Neuron (in vitro differentiated cells): ENCODE data around the gene KLHL17.
A peak's percentile ranks its signal among the peaks of the same experiment; 100 is the strongest.

Source experiments
- H2AFZ ChIP-seq: one replicate; pipeline ENCODE4 v1.6.1; 2013; ENCODE audit warnings: low read depth, mild to moderate bottlenecking, inconsistent platforms, low read length, moderate library complexity
- H3K27me3 ChIP-seq: one replicate; pipeline ENCODE4 v1.6.1; 2013; ENCODE audit warnings: low read length; ENCODE audit not compliant: insufficient read depth
- H3K36me3 ChIP-seq: one replicate; pipeline ENCODE4 v1.6.1; 2013; ENCODE audit warnings: low read length; ENCODE audit not compliant: insufficient read depth
- H3K4me1 ChIP-seq: one replicate; pipeline ENCODE4 v1.6.1; 2013; ENCODE audit warnings: low read length; ENCODE audit not compliant: insufficient read depth
- H3K4me3 ChIP-seq: 2 replicates; pipeline ENCODE4 v1.5.1; 2013; ENCODE audit warnings: mild to moderate bottlenecking, low read length, moderate library complexity
- H3K9me3 ChIP-seq: one replicate; pipeline ENCODE4 v1.6.1; 2013; ENCODE audit warnings: low read length

Gene KLHL17

DNA sequence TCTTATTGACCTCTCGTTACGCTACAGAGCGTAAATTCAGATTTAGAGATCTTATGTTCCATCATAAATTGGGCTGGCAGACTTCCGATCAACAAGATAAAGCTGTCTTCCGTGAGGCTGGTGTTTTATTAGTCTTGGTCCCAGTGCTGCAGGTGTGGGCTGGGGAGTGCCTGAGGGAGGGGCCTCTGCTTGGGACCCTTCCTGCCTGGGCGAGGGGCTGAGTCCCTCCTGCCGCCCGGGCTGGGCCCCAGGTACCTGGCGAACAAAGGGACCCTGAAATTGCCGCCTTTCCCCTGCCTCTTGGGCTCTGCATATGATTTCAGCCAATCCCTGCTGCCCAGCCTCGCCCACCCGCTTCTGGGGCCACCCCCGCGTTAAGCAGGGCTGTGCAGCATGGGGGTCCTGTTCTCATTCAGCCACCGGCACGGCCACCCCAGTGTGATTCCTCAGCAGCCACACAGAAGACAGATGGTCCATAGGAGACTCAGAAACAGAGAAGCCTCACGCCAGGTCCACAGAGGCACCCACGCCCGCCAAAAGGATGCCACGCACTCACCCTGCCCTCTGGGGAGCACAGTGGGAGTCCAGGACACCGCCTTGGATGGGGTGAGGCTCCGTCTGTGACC, 42.8 kb upstream of the KLHL17 start:
- no peaks in the 10 kb centered on the region for H3K36me3 ChIP-seq
- H3K4me3 ChIP-seq: no peak overlapping the region
- peaks cover 40% of the 10 kb centered on the region for H3K4me1 ChIP-seq
- H3K9me3 ChIP-seq: no peaks in the 10 kb centered on the region
- H3K27me3 ChIP-seq: peaks cover 60% of the 10 kb centered on the region
- H2AFZ ChIP-seq: no peak overlapping the region

DNA sequence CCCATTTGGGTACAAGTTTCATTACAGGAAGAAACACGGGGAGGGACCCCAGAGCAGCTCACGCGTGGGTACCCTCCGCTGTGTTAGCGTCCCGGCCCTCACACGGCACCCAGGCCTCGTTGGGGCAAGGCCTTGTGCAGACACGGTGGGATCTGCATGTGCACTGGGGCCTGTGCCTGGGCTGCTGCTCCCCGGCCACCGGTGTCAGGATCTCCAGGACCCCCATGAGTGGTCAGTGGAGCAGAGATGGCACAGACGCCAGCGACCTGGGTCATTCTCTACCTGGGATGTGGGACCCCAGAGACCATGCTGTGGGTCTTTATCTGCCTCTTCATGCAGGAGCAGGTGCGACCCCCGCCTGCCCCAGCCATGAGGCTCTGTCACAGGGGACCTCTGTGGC, 42.0 kb upstream of the KLHL17 start:
- H3K27me3 ChIP-seq: peaks cover 68% of the 10 kb centered on the region
- H2AFZ ChIP-seq: no peak overlapping the region
- H3K9me3 ChIP-seq: no peaks in the 10 kb centered on the region
- no peak overlapping the region for H3K4me3 ChIP-seq
- peaks cover 47% of the 10 kb centered on the region for H3K4me1 ChIP-seq
- H3K36me3 ChIP-seq: no peaks in the 10 kb centered on the region

DNA sequence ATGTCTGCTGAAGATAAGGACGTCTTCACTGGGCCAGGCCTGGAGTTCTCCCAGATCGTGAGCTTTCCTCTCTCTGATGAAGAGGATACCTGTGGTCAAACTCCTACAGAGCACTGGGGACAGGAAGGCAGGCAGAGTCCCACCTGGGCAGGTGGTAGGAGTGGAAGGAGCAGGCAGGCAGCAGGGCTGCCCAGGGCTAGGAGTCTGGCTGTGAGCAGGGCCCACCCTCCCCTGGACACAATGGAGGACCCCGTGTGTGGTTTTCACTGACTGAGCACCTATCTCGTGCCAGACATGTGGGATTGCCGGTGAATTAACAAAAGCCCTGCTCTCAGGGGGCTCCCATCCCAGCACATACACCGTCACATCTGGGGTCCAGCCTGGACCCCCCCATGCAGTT, 41.5 kb upstream of the KLHL17 start:
- Histone ChIP-seq H3K4me1 (peaks cover 49% of the 10 kb centered on the region), H3K27me3 (peaks cover 69% of the 10 kb centered on the region)

DNA sequence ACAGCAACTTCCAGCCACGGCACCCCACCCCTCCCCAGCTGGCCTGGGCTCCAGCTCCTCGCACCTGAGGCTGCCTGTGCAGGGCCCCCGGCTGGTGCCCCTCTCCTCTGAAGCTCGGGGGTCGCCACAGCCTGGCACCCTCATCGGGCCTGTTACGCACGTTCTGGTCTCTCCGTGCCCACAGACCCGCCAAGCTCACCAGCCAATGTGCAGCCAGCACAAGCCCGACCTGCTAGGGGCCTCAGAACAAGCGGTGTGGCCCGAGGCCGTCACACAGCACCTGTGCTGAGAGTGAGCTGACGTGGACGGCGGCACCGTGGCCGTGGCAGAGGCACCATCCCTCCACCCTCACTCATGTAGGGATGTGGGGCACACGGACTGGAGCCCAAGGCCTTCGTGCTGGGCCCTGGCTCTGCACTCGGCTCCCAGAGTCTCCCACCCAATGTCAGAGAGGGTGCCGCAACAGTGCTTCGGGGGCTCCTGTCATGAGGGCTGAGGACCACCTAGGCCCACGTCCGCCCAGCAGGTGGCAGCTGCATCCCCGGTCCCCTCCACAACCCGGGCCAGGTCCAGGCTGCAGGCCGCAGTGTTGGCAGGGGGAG, 41.0 kb upstream of the KLHL17 start:
- H3K4me3 ChIP-seq: no peak overlapping the region
- no peaks in the 10 kb centered on the region for H3K36me3 ChIP-seq
- H3K27me3 ChIP-seq: peaks cover 70% of the 10 kb centered on the region
- no peaks in the 10 kb centered on the region for H3K9me3 ChIP-seq
- H2AFZ ChIP-seq: no peak overlapping the region
- H3K4me1 ChIP-seq: peaks cover 49% of the 10 kb centered on the region

More for the DNA sequence above, 41.5 kb upstream of the KLHL17 start:
- no peak overlapping the region for H2AFZ ChIP-seq
- no peaks in the 10 kb centered on the region for H3K9me3 ChIP-seq
- no peak overlapping the region for H3K4me3 ChIP-seq
- no peaks in the 10 kb centered on the region for H3K36me3 ChIP-seq

GRCh38 chr1:920010-920409, 40.4 kb upstream of the KLHL17 start:
- H2AFZ ChIP-seq: no peak overlapping the region
- peaks cover 75% of the 10 kb centered on the region for H3K27me3 ChIP-seq
- no peaks in the 10 kb centered on the region for H3K36me3 ChIP-seq
- H3K4me3 ChIP-seq: no peak overlapping the region
- peaks cover 53% of the 10 kb centered on the region for H3K4me1 ChIP-seq
- H3K9me3 ChIP-seq: no peaks in the 10 kb centered on the region

DNA sequence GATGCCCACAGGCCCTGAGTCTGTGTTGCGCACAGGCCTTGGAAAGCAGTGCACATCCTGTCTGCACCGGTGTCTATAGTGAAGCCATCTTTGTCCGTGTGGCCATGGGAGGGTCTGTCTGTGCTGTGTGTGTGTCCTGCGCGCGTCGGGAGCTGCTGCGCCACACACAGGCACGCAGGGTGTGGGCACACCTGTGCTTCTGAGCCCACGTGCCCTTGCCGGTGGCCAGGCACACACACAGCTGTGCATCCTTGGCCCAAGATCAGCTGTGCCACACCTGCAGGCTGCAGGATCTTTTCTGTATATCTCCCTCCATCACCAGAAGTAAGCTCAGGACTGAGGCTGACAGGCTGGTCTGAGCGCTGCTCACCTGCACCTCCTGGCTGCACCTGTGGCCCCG, 39.9 kb upstream of the KLHL17 start:
- H3K27me3 ChIP-seq: peaks cover 74% of the 10 kb centered on the region
- H3K9me3 ChIP-seq: no peaks in the 10 kb centered on the region
- H2AFZ ChIP-seq: no peak overlapping the region
- H3K36me3 ChIP-seq: no peaks in the 10 kb centered on the region
- H3K4me1 ChIP-seq: peaks cover 54% of the 10 kb centered on the region
- no peak overlapping the region for H3K4me3 ChIP-seq

DNA sequence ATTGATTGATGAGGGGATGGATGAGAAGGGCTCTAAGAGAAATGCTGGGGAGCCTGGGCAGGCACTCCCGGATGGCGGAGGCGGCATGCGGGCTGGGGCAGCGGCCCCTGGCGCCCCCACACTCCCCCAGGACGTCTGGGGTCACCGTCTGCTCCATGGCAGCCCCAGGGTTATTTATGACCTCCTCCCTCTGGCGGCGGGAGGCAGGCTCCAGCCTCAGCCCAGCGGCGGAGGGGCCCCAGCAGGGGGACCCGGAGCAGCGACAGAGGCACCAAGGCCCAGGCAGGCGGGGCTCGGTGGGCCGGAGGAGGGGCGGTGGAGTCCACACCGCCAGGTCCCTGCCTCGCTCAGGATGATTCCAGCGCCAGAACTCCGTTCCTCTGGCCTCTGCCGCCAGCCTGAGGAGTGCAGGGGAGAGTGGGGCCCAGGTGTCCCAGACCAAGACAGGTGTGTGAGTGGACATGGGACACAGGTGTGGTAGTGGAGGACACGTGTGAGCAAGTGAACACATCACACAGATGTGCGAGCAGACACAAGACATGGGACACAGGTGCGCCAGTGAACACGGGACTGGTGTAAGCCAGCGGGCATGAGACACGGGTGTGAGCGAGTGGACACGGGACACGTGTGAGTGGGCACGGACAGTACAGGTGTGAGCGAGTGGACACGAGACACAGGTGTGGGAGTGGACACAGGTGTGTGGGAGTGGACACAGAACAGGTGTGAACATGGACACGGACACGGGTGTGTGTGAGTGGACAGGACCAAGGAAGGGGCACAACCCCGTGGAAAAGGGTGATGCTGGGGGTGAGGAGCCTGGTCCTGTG, 39.2 kb upstream of the KLHL17 start:
- no peak overlapping the region for H2AFZ ChIP-seq
- H3K4me1 ChIP-seq: peaks cover 57% of the 10 kb centered on the region
- H3K9me3 ChIP-seq: no peaks in the 10 kb centered on the region
- no peak overlapping the region for H3K4me3 ChIP-seq
- H3K36me3 ChIP-seq: no peaks in the 10 kb centered on the region
- H3K27me3 ChIP-seq: peaks cover 76% of the 10 kb centered on the region

GRCh38 chr1:923131-923990, 37.0 kb upstream of the KLHL17 start, which contains the start of gene SAMD11:
Gene SAMD11 (plus strand): TSS chr1:923923. CDS start chr1:924432, 509 bp downstream.
- peak within 1 kb of the TSS; percentile 38 for H3K4me3 ChIP-seq
- peaks cover 84% of the 10 kb centered on the region for H3K27me3 ChIP-seq
- H3K4me1 ChIP-seq: peaks cover 49% of the 10 kb centered on the region
- no peaks in the 10 kb centered on the region for H3K9me3 ChIP-seq
- H2AFZ ChIP-seq: peak within 1 kb of the TSS; percentile 58
- H3K36me3 ChIP-seq: no peaks in the 10 kb centered on the region

- peak overlapping the region; percentile 58 for H2AFZ ChIP-seq
- H3K4me1 ChIP-seq: peaks cover 49% of the 10 kb centered on the region
- H3K9me3 ChIP-seq: no peaks in the 10 kb centered on the region
- peak overlapping the region; percentile 38 for H3K4me3 ChIP-seq
- H3K27me3 ChIP-seq: peaks cover 84% of the 10 kb centered on the region
- no peaks in the 10 kb centered on the region for H3K36me3 ChIP-seq
Observed at GRCh38 chr1:923991-924655, 36.3 kb upstream of the KLHL17 start.

DNA sequence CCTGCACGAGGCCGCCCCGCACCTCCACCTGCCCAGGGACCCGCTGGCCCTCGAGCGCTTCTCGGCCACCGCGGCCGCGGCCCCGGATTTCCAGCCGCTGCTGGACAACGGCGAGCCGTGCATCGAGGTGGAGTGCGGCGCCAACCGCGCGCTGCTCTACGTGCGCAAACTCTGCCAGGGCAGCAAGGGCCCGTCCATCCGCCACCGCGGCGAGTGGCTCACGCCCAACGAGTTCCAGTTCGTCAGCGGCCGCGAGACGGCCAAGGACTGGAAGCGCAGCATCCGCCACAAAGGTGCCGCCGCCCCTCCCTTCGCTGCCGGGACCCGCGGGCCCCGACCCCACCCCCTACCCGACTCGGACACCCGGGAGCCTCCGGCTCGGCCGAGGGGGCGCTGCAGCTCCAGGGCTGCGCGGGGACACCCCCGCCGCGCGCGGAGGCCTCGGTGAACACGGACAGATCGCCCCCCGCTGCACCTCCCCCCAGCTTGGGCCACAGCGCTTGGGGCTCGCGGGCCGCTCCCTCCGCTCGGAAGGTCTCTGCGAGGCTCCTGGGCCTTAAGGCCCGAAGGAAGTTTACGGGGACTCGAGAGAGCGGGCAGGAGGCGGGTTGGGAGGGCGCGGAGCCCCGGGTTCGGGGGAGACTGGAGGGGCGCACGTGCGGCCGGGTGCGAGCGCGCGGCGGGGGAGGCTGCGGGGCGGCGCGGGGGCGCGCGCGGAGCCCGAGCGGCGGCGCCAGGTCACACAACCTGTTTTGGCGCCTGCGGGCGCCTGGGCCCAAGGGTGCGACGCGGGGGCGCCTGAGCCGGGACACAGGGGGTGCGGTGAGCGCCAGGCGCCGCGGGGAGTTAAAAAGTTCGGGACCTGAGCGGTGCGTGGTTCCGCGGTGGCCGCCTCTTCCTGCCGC, 35.5 kb upstream of the KLHL17 start:
- Histone ChIP-seq H3K4me1 (peaks cover 44% of the 10 kb centered on the region), H3K36me3 (no peaks in the 10 kb centered on the region), H3K27me3 (peaks cover 84% of the 10 kb centered on the region), H2AFZ (peak overlapping the region; percentile 58), H3K4me3 (peak overlapping the region; percentile 38), H3K9me3 (no peaks in the 10 kb centered on the region)

DNA sequence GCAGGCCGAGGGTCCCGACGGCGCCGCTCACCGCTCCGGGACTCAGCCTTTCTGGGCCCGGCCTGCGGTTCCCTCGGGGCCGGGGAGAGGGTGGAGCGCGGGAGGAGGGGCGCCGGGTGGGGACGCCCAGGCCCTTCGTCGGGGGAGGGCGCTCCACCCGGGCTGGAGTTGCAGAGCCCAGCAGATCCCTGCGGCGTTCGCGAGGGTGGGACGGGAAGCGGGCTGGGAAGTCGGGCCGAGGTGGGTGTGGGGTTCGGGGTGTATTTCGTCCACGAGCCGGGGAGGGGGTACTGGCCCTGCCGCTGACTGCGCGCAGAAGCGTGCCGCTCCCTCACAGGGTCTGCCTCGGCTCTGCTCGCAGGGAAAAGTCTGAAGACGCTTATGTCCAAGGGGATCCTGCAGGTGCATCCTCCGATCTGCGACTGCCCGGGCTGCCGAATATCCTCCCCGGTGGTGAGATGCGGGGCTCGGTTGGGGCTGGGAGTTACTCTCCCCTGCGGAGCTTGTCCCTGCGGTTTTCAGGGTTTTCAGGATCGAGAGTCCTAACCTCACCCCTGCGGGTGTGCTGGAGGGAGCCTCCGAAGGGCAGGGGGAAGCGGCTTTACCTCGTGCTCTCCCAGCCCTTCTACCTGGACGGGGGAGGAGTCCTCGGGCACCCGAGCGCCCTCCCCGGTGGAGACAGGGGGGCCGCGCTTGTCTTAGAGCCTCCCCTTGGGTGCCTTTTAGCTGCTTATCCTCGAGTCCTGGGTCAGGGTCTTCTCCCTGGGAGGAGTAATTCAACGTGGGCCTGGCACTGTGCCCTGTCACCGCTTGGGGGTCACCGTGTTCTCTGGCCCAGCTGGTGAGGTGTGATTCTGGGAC, 34.6 kb upstream of the KLHL17 start:
- H3K27me3 ChIP-seq: peaks cover 85% of the 10 kb centered on the region
- H2AFZ ChIP-seq: no peak overlapping the region
- no peaks in the 10 kb centered on the region for H3K9me3 ChIP-seq
- H3K4me3 ChIP-seq: no peak overlapping the region
- no peaks in the 10 kb centered on the region for H3K36me3 ChIP-seq
- H3K4me1 ChIP-seq: peaks cover 35% of the 10 kb centered on the region
